Measurements from ENCODE around the gene LYRM9.
A peak's percentile ranks its signal among the peaks of the same experiment; 100 is the strongest.
"Not testable (repeated sequence)": the region's sequence is repeated elsewhere in the genome, so short reads cannot be mapped to it uniquely, and the experiment has no call there.

The LYRM9 gene

DNA sequence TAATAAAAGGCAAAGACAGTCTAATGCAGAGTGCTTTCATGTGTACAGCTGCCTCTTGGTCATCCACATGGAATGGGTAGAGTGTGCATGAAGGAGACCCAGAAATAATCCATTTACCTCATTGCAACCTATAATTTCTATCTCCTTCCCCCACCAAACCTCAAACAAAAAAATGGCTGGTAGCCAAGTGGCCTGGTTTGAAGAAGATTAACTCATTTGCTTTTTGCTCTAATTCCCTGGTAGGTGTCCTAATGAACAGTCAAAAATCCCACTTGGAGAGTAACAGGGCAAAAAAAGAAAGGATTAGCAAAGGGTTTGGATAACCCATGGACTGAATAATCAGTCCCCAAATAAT, 13.0 kb upstream of the LYRM9 start:
- no peak for DNase-seq (ENCODE audit: low read depth in 2 of 2)

DNA sequence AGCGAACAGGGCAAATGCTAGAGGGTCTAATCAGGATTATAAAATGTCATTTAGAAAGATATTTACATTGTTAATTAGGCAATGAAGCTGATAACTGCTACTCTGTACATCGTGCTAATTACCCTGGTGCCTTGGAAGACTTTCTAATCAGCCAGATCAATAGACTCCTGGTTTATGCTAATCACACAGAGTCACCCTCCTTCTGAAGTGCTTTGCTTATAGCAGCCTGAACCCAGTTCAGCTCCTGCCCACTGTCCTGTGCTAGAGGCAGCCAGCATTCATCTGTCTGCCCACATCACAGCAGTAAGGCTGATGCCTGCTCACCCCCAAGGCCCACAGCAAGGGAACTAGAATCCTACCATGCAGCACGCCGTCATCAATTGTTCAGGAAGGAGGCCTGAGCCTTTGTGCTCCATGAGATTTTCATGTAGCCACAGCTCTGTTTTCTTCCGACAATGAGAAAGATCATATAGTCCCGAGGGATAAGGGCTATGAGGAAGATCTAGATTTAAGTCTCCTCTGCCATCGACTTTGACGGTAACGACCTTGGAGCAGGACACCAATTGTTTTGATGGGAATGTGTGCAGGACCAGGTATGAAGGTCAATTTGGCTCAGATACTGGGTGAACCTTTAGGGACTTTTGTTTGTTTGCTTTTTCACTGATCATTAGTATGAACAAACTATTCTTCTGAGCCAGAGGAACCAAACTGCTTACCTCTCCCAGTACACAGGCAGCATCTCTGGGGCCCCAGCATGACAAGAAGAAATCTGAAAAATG, 12.5 kb upstream of the LYRM9 start:
- no peak for DNase-seq (ENCODE audit: low read depth in 2 of 2)

DNA sequence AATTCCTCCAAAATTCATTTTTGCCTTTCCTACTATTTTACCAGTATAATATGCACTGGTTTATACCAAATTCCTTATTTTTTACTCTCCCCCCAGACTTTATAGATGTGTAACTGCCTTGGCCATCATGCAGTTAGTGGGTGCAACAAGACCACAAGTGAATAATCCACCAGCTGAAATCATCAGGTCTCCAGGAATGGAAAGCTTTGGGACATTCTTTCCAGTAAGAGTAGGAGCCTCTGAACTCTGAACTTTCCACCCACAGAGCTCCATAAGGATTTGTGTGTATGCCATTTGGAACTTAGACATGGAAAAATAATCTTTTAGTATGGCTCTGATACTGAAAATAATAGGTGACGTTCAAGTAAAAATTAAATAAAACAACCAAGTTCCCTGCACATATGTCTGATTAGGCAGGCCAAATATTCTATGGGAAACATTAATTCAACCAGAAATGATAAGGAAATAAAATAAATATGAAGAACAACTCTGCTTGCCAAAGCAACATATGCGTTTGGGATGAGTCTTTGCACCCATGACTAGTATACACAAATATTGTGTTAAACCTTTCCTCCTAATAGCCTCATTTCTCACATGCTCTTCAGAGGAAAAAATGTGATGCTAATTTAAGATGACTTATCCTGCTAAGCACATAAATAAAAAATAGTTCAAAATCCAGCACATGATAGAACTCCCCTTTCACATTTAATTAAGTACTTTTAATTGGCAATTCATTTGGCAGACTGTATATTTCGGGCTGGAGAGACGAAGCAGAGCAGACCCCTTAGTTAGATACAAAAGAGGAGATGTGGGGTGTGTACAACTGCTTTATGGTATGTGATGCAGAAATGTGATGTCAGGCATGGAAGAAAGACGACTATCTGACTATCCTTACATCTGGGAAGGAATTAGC, 11.6 kb upstream of the LYRM9 start:
- DNase-seq (ENCODE audit: low read depth in 2 of 2), result no peak

DNA sequence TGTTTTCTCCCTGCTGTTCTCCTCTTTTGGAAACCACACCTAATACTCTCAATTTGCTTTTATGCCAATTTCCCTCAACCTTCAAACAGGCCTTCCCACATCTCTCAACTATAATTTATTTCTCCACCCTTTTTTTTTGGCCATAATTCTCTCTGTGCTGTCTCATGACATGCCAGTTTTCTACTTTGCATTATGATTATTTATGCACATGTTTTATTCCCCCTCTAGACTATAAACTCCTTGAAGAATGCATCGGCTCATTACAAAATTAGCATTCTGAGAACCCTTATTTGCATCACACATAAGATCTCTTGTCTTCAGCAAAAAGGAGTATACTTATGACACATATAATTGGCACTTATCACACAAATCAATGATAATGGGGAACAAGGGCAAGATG, 10.9 kb upstream of the LYRM9 start:
- DNase-seq (ENCODE audit: low read depth in 2 of 2), result no peak

DNA sequence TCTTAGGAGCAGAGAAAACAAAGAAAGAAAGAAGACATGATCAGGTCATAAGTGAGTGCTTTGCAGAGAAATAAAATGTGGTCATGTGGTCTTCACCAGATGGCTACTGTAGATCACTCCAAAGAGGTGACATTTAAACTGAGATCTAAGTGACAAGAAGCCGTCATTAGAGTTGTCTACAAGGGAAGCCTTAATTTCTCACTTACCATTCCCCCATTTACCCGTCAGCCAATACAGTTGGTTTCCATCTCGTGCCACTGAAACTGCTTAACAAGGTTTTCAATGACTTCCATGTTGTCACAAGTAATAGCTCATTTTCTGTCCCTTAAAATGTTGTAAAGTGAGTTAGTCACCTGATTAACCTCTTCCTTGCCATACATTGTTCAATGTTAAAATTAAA, 6.4 kb upstream of the LYRM9 start:
- DNase-seq (ENCODE audit: low read depth in 2 of 2), result no peak

DNA sequence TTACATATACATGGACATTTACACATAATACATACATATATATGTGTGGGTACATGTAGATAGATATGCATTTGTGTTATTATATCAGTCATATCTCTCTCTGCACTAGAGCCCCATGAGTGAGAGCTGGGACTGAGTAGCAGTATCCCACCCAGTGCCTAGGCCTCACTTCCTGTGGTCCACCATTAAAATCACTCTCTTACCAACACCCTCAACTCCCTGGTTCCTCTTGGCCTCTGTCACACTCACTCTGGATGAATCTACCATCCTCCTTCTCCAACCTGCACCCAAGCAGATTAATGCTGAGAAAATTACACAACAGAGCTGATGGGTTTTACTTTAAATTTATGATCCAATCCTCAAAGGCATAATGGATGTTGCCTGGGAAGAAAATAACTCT, 4.9 kb upstream of the LYRM9 start:
- DNase-seq (ENCODE audit: low read depth in 2 of 2), result no peak

DNA sequence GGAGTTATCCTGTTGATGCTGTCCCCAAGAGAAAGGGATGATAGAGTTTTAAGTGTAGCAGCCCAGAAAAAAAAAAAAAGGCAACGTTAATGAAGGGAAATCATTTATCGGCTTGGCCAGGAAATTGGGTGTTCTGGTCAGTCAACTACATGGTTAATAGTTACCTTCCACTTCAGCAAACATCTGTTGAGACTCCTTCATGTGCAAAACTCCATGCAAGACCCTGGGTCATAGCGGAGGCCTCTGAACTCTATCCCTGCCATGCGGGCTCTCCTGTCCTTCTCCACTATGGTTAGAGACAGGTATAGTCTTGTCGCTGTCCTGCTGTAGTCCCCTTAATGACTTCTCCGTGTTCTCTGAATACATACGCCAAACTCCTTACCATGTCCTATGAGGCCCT, 3.5 kb upstream of the LYRM9 start:
- DNase-seq (ENCODE audit: low read depth in 2 of 2), result no peak

DNA sequence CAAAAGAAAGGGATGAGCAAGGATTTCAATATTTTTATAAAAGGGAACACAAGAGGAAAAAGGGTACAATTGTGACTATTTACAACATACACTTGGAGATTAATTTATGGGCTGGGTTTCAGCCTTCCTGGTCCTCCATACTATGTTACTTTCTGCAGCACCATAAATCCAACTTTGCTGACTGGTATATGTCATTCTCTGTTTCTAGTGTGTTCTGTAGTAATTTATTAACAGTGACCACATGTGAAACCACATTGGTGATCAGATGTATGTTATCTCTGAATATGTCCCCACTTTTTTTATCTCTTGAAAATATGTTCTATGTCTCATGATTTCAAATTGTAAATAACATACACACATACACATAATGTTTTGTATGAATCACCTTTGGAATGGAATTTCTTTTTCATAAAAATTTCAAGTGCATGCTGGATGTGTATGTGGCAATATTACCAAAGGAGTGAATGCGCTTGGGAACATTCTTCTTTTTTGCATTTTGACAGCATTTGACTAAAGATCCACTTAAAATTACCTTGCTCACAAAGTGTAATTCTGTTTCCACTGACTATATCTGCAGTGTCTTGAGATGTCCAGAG, 2.9 kb upstream of the LYRM9 start:
- no peak for DNase-seq (ENCODE audit: low read depth in 2 of 2)

DNA sequence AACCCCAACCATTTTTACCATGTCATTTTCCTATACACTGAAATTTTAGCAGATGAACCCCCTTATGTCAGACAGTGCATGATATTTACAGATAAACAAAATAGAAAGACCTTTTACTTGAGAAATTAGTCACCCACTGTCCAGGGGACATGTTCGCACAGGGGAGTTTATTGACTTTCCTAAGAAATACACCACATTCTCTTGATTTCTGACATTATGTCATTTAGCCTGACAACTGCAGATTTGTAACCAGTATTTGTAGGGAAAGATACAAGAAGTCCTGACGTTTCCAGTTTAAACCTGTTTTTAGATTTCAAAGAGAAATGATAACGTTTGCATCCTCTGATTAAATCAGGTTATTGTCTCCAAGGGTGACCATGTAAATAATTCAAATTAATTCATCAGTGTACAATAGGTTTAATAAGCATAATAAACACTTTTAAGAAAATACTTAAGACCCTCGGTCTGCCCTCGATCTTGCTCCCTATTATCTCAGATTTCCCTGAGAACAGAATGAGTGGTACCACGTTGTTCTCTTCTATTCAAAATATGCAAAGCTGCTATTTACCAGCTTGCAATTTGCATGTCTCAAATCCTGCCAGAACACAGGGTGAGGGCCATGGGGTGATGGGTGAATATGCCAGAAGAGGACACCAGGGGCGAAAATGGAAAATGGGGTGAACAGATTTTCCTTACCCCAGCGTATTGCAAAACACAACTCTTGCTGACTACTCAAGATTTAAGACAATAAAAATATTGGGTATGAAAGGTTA, 2.1 kb upstream of the LYRM9 start:
- no peak for DNase-seq (ENCODE audit: low read depth in 2 of 2)

DNA sequence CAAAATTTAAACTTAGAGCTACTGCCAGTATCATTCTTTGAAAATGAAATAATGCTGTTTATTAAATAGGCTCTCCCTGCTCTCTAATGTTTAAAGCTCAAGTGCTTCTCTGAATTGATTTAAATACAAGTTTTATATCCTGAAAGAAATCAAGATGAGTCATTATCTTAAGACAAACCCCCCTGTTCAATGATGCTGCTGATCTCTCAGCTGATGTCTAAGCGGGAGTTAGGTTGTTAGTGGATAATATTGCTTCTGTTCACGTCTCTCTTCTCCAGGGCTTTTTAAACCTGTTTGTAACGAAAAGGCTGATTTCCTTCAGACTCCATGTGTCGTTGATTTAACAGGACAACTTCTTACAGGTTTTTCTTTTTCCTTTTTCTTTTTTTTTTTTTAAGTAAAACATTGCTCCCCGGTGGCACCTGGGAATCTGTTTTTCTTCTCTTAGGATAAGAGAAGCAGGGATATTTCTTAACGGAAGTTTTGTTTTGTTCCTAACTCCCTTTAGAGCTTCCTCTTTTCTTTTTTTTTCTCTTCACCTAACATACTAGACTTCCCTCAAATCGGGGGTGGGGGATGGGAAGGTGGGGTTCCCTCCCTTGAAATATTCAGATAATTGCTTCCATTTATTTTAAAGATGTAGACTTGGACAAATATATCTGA, 807 bp upstream of the LYRM9 start:
- no peak for DNase-seq (ENCODE audit: low read depth in 2 of 2)

DNA sequence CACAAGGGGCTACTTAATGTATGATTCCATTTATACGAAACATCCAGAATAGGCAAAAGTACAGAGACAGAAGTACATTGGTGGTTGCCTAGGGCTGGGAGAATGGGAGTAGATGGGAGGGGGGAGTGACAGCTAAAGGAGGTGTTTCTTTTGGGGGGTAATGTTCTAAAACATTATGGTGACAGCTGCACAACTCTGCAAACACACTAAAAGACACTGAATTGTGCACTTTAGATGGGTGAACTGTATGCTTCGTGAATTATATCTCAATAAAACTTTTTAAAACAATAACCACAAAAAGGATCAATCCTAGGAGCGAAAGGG, 661 bp downstream of the LYRM9 start:
- DNase-seq (ENCODE audit: low read depth in 2 of 2), result no peak

DNA sequence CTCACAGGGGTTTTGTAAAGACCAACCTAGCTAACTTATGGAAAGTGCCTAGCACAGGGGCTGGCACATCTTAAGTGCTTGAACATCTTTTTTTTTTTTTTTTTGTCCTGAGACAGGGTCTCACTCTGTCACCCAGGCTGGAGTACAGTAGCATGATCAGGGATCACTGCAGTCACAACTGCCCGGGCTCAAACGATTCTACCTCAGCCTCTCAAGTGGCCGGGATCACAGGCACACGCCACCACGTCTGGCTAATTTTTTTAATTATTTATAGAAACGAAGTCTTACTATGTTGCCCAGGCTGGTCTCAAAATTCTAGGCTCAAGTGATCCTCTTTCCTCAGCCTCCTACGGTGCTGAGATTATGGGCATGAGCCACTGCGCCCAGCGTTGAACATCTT, 1.3 kb downstream of the LYRM9 start:
- DNase-seq (ENCODE audit: low read depth in 2 of 2), result no peak

DNA sequence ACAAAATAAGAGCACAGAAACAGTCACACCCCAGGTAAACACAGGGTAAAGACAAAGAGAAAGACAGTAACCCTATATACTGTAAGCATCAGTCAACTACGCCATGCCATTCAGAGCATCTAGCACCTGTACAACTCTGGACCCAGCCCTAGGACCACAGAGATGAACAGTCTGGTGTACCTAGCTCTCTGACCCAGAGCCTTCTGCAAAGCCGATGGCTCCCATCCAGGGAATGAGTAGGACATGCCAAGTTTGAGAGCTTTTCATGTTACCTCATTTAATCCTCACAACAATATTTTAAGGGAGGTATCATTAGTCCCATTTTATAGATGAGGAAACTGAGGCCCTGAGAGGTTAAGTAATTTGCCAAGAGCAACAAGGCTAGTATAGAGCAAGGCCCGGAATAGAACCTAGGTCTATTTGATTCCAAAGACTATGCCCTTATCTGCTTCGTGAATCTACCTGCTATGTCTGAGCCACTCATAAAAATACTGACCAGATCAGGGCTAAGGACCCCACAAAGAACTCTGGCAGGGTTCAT, 3.4 kb downstream of the LYRM9 start:
- no peak for DNase-seq (ENCODE audit: low read depth in 2 of 2)

DNA sequence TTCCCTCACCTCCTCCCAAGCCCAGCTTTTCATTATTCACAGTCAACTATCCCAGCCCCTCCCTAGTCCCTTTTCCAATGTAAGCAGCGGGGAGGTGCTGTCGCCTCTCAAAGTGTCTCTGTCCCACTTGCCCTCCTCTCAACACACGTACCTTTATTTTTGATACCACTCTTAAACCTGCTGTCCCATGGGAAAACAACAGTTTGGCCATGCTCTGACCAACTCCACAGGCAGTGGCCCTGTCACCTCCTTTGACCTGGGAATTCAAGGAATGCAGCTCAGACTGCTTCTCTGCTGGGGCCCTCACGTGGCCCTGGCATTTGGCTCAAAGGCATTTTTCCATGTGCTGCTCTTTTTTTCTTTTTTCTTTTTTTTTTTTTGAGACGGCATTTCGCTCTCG, 4.2 kb downstream of the LYRM9 start:
- no peak for DNase-seq (ENCODE audit: low read depth in 2 of 2)

DNA sequence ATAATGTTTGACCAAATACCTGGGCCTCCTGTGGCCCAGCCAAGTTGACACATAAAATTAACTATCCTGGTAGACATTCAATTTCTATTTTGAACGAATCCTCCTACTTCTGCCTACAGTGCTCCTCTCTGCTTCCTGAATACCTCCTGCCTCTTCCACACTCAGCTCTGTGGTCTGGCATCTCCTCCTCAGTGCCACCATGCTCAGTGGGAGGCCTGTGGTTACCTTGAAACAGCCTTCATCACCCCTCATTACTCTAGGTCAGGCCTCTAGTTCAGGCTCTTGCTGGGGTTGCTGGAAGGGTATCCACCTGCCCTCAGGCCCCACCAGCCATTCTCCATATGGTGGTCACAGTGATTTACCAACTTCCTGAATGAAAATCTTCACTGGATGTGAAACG, 5.1 kb downstream of the LYRM9 start:
- no peak for DNase-seq (ENCODE audit: low read depth in 2 of 2)

DNA sequence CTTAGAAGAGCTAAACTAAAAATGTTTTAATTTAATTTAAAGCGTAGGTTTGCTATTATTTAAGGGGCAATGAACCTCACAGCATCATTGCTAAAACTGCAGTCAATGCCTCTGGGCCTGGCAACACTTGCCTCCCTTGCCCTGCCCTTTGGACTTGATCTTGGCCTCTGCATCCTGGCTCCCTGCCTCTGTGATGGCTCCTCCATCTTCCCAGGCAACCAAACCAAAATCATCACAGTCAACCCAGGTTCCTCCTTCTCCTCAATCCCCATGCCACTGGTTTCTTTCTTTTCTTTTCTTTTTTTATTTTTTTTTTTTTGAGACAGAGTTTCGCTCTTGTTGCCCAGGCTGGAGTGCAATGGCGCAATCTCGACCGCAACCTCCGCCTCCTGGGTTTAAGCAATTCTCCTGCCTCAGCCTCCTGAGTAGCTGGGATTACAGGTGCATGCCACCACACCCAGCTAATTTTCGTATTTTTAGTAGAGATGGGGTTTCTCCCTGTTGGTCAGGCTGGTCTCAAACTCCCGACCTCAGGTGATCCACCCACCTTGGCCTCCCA, 6.7 kb downstream of the LYRM9 start:
- DNase-seq (ENCODE audit: low read depth in 2 of 2), result not testable (repeated sequence)

DNA sequence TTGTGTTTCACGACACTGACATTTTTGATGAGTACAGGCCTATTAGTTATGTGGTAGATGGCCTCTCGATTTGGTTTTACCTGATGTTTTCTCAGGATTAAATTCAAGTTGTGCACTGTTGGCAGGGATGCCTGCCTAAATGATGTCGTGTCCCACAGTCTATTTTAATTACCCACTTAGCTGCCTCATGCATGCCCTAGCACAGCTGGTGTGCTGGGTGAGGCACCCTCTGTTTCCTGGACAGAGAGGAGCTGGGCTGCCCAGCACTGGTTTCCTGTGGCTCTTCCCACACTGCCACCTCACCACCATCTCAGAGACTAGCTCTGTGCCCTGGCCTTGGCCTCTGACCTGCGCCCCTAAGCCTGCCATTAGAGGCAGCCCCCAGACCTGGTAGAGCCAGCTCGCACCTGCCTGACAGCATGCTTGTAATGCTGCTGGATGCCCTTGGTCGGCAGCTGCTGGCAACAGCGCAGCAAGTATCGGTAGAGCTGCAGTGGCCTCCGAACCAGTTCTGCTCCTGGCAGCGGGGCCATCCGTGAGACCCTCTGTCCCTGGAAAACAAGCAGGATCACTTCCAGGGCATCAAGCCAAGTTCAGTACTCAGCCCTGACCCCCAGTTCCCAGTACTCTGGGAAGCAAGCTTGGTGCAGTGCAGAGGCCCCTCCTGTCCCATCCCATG, 10.9 kb downstream of the LYRM9 start:
- DNase-seq (ENCODE audit: low read depth in 2 of 2), result no peak

DNA sequence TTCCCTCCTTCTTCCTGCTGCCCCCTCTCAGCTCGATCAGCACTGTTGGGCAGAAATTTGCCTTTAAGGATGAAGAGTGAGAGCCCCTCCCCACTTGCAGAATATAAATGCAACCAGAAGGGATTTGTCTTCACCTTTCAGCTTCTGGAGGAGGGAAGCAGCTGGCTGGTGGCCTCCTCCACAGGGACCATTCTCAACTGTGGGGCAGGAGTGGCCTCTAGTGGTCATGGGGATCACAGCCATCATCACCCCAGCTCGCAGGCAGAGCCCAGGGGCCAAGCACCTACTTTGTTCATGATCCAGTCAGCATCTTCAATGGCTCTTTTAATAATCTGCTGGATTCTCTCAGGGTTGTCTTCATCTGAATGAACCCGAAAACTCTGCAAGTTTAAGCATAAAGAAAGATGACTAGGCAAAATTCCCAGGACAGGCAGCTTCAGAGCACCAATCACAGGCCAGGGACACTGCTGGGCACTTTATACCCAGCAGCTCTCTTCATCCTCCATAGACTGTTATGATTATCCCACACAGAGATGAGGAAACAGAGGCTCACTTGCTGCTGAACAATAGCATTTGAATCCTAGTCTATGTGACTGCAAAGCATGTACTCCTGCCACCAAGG, 13.1 kb downstream of the LYRM9 start:
- peak; percentile 31 to 32 for DNase-seq (ENCODE audit: low read depth in 2 of 2)

DNA sequence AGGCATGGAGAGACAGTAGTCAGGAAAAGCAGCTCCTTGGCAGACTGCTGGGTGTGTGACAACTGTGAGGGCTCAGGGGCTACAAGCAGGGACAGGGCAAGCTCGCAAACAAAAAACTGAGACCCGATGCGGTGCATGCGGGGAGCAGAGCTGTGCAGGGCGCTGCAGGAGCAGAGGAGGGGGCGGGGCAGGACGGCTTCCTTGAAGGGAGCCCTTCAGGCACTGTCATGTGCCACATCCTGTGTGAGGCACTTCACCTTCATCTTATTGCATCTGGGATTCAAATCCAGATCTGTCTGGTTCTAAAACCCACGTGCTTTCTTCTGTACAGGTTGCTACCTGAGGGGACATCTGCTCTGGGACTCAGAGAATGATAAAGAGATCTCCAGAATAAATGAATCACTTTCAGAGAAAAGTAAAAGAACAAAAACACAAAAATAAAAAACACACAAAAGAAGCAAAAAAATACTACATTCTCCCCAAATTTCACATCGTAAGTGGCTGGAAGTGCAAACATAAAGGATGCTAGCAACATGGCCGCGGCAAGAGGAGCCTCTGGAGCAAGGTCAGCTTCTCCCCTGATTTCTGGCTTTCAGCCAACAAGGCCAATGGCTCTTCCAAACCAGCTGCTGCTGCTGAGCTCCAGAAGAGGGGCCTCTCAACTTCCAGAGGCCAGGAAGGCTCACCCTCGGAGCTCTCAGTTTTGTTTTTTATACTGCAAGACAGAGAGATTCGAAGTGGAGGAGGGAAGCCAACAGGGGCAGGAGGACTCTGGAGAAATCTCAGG, 14.2 kb downstream of the LYRM9 start:
- peak in 1 of 2 donors; percentile 8 for DNase-seq (ENCODE audit: low read depth in 2 of 2)
